Measurements from ENCODE around the gene LIAS.
"Not testable (repeated sequence)": the region's sequence is repeated elsewhere in the genome, so short reads cannot be mapped to it uniquely, and the experiment has no call there.

LIAS gene

DNA sequence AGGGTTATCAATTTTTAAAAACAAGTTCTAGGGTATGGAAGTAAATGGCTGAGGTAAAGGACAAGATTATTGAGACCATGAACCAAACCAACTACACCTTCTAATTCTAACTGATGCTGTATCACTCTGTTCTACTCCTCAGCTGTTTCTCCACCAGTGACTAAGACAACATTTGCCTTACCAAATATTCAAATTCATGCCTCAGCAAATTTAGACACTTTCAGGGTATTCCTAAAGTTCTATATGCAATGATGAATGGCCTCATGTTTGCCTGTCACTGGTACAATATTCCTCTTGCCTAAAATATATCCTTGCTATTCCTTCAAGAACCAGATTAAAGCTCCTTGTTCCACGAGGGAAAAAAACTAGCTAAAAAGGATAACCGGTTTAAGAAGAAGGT, 5.1 kb upstream of the LIAS start:
- H3K4me3 ChIP-seq (ENCODE audit: low read depth, low read length): no peak overlapping the region
- TF ChIP-seq, protein P1, sequence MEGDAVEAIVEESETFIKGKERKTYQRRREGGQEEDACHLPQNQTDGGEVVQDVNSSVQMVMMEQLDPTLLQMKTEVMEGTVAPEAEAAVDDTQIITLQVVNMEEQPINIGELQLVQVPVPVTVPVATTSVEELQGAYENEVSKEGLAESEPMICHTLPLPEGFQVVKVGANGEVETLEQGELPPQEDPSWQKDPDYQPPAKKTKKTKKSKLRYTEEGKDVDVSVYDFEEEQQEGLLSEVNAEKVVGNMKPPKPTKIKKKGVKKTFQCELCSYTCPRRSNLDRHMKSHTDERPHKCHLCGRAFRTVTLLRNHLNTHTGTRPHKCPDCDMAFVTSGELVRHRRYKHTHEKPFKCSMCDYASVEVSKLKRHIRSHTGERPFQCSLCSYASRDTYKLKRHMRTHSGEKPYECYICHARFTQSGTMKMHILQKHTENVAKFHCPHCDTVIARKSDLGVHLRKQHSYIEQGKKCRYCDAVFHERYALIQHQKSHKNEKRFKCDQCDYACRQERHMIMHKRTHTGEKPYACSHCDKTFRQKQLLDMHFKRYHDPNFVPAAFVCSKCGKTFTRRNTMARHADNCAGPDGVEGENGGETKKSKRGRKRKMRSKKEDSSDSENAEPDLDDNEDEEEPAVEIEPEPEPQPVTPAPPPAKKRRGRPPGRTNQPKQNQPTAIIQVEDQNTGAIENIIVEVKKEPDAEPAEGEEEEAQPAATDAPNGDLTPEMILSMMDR (IDR thresholded peaks at IDR 0.05; ENCODE audit: low read depth, low read length, missing control alignments): no peak
- DNase-seq (ENCODE audit: low read depth): no peak

DNA sequence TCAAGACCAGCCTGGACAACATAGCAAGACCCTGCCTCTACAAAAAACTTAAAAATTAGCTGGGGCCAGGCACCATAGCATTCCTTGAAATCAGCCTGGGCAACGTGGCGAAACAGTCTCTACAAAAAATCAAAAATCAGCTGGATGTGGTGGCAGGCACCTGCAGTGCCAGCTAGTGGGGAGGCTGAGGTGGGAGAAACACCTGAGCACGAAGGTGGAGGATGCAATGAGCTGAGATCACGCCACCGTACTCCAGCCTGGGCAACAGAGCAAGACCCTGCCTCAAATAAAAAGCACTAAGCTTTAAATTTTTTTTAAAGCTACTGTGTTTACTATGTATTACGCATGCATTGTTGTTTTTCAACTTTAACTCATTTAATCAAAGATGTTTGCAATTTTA, 3.4 kb upstream of the LIAS start:
- H3K4me3 ChIP-seq (ENCODE audit: low read depth, low read length): no peak overlapping the region
- TF ChIP-seq, protein P1 (IDR thresholded peaks at IDR 0.05; ENCODE audit: low read depth, low read length, missing control alignments): no peak
- DNase-seq (ENCODE audit: low read depth): no peak

DNA sequence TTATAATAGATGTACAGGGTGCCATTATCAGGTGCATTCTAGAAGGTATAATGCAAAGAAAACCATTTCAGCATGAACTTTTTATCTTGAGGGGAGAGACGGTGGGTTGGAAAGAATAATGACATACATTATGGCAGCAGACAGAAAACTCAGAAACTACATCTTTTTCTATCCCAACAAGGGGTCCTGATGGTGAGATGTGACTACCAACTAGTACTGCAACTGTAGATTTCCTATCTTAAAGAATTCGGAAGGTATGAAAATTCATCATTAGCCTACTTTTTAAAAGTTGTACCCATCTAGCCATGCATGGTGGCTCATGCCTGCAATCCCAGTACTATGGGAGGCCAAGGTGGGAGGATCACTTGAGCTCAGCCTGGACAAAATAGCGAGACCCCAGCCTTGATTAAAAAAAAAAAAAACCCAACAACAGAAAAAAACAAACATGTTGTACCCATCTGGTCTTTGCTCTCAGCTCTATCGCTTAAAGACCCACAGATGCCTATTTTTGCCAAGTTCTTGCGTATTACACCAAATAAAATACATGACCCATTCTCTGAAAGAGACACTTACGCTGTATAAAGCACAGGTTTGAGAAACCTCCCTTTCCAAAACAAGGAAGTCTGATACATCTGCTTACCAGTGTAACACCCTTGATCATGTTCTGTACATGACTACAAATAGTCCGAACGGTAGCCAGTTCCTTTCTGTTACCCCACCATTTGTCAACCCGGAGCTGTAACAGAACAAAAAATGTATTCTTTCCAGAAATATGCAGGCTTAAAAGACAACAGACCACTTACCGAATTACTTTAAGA, 1.7 kb upstream of the LIAS start:
- TF ChIP-seq, protein P1 (IDR thresholded peaks at IDR 0.05; ENCODE audit: low read depth, low read length, missing control alignments): no peak
- H3K4me3 ChIP-seq (ENCODE audit: low read depth, low read length): peak overlapping the region; percentile 81
- no peak for DNase-seq (ENCODE audit: low read depth)

GRCh38 chr4:39458161-39458504, 723 bp upstream of the LIAS start:
- not testable (repeated sequence) for DNase-seq (ENCODE audit: low read depth)
- H3K4me3 ChIP-seq (ENCODE audit: low read depth, low read length): peak overlapping the region; percentile 81

- no peak for DNase-seq (ENCODE audit: low read depth)
- TF ChIP-seq, protein P1 (IDR thresholded peaks at IDR 0.05; ENCODE audit: low read depth, low read length, missing control alignments): no peak
- H3K4me3 ChIP-seq (ENCODE audit: low read depth, low read length): no peak overlapping the region
Measured at GRCh38 chr4:39464886-39465501, 6.1 kb downstream of the LIAS start.

DNA sequence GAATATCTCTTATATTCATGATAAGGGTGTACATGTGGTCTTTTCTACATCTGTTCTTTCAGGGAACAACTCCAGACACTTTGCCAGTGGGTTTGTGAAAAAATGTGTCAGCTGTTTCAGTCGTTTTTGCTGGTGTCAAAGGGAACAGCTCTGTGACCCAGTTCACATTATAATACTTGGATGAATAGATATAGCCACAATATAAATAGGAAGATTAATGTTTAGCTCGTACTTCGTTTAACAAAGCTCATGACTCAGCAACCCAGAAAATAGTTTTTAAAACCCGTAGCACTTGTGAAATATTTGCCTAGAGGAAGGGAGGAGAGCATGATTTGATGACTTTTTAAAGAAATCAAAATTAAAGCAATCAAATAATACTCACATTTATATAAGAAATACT, 7.9 kb downstream of the LIAS start:
- TF ChIP-seq, protein P1 (IDR thresholded peaks at IDR 0.05; ENCODE audit: low read depth, low read length, missing control alignments): no peak
- no peak overlapping the region for H3K4me3 ChIP-seq (ENCODE audit: low read depth, low read length)

GRCh38 chr4:39467464-39467863, 8.6 kb downstream of the LIAS start:
- no peak overlapping the region for H3K4me3 ChIP-seq (ENCODE audit: low read depth, low read length)
- DNase-seq (ENCODE audit: low read depth): no peak
- TF ChIP-seq, protein P1 (IDR thresholded peaks at IDR 0.05; ENCODE audit: low read depth, low read length, missing control alignments): no peak

More for the DNA sequence above, 7.9 kb downstream of the LIAS start:
- DNase-seq (ENCODE audit: low read depth): no peak

All from GM12864 (cell line).